Measurements from ENCODE around the gene PTGER3. TPM values are rescaled to one million over a fixed set of nuclear protein-coding genes. Genes with fewer than 3 reads are reported as not detected.

The PTGER3 gene
- total and polyA plus RNA-seq, 10 of the 15 experiments (the other 5 are each of a cell fraction or from before 2014, with no cell fraction given) = under 0.01 to 0.04 (median 0.02) TPM; not detected in 7

DNA sequence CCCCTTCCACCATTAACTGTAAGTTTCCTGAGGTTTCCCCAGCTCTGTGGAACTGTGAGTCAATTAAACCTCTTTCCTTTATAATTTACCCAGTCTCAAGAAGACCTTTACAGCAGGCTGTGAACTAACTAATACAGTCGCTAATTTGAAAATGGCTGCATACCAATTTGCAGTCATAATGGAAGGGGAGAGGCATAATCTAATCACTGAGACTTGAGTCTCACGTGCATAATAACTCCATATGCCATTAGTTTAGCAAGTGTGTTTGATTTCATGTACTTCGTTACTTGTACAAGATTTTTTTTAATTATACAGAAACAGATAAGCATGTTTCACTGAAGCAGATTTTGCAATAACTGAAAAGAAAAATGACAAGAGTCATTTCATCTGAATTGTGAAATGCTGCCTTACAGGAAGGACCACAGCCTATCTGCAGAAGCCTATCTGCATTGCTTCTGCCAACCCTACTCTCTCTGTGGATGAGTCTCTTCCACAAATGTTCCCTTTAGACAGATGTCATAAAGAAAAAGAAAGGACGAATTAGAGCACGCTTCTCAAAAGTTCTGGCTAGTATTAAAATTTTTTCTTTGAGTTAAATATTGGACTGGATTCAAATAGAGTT lies 99.1 kb downstream of the PTGER3 start (continued):
- no peak for TF ChIP-seq RB1 (IDR thresholded peaks at IDR 0.05; ENCODE audit: borderline replicate concordance)

DNA sequence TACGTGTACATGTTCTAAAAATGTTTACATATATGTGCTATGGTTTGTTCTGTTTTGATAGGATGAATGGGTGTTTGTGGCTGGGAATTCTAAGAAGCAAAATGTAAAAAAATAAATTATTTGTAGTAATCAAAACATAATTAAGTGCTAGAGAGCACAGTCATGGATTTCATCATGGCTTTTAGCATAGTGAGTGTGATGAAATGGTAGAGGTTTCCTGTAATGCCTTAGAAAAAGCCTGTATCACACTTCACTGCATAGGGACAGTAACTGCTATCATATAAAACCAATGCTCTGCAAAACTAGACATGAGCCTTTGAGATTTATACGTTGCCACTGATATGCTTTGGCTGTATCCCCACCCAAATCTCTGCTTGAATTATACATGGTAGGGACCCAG lies 99.8 kb downstream of the PTGER3 start:
- ChIA-PET RAD21 (ENCODE audit: unreplicated experiment) (no interaction called here), POLR2A (no interaction called here), CTCF (no interaction called here), SMC1A (ENCODE audit: uncharacterized antibody, unreplicated experiment) (no interaction called here)
- H3K9ac ChIP-seq (ENCODE audit: control insufficient read depth, insufficient read depth, low read length) = no peak overlapping the region
- no peak for FAIRE-seq
- TF ChIP-seq CHD2 (IDR thresholded peaks at IDR 0.05; ENCODE audit: borderline replicate concordance, low read depth, low read length) (no peak), DPF2 (IDR thresholded peaks at IDR 0.05) (no peak), MXI1 (IDR thresholded peaks at IDR 0.05; ENCODE audit: low read depth, low read length) (no peak), RCOR1 (conservative IDR thresholded peaks at IDR 0.05; ENCODE audit: low read depth, low read length) (no peak), SRF (IDR thresholded peaks at IDR 0.05; ENCODE audit: low read depth in 2 of 2, low read length in 2 of 2) (no peak), EZH2 (IDR thresholded peaks at IDR 0.05; ENCODE audit: borderline replicate concordance, control insufficient read depth, low read depth, low read length) (no peak), SUPT20H (IDR thresholded peaks at IDR 0.05; ENCODE audit: borderline replicate concordance, control insufficient read depth, low read depth, low read length) (no peak), TCF12 (IDR thresholded peaks at IDR 0.05; ENCODE audit: low read depth, low read length) (no peak), EED (IDR thresholded peaks at IDR 0.05; ENCODE audit: low read depth) (no peak), CBX5 (IDR thresholded peaks at IDR 0.05; ENCODE audit: low read depth) (no peak)
- TF ChIP-seq, protein P1, sequence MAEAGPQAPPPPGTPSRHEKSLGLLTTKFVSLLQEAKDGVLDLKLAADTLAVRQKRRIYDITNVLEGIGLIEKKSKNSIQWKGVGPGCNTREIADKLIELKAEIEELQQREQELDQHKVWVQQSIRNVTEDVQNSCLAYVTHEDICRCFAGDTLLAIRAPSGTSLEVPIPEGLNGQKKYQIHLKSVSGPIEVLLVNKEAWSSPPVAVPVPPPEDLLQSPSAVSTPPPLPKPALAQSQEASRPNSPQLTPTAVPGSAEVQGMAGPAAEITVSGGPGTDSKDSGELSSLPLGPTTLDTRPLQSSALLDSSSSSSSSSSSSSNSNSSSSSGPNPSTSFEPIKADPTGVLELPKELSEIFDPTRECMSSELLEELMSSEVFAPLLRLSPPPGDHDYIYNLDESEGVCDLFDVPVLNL (IDR thresholded peaks at IDR 0.05; ENCODE audit: low read depth, low read length) = no peak
- intact Hi-C loops (cut with micrococcal nuclease; ENCODE audit: unreplicated experiment) (no loop called here), in situ Hi-C loops (cut with MboI) (no loop called here)
- H3K36me3 ChIP-seq (ENCODE audit: control insufficient read depth in 2 of 2, insufficient read depth in 2 of 2, low read length in 1 of 2) = no peaks in the 10 kb centered on the region
- H3K79me2 ChIP-seq (ENCODE audit: control insufficient read depth, insufficient read depth, low read length) = no peaks in the 10 kb centered on the region
- H3K27me3 ChIP-seq (replicated peaks in 1 of 2; ENCODE audit: control insufficient read depth in 2 of 2, insufficient read depth in 2 of 2, low read length in 1 of 2) = no peaks in the 10 kb centered on the region
- H3K4me2 ChIP-seq (ENCODE audit: control insufficient read depth, insufficient read depth) = no peak overlapping the region
- no TSS peak for BruUV-seq (replicated peaks)
- 3% methylated on average over 2 of the region's 2 CpGs for WGBS (ENCODE audit: insufficient coverage, insufficient replicate concordance, low lambda C conversion rate, missing lambda C conversion rate)
- no peak overlapping the region for H2AFZ ChIP-seq (ENCODE audit: control insufficient read depth, low read depth, low read length)
- ATAC-seq = no peak
- no peaks in the 10 kb centered on the region for H3K9me3 ChIP-seq (replicated peaks; ENCODE audit: control insufficient read depth, insufficient read depth, low read length)
- H3K4me3 ChIP-seq = no peak overlapping the region
- no peaks in the 10 kb centered on the region for H3K4me1 ChIP-seq (ENCODE audit: control insufficient read depth, insufficient read depth, low read length)
- no peaks in the 10 kb centered on the region for H4K20me1 ChIP-seq (ENCODE audit: control insufficient read depth, insufficient read depth)
- no peak for DNase-seq (ENCODE audit: low read depth, low spot score)
- H3K27ac ChIP-seq (ENCODE audit: control insufficient read depth, insufficient read depth) = no peak overlapping the region

All from GM12878 (cell line).